HG03378 (cell line): ENCODE results near the gene IL17D.
"Not testable (repeated sequence)": the region's sequence is repeated elsewhere in the genome, so short reads cannot be mapped to it uniquely, and the experiment has no call there.

Experiments used
- ATAC-seq: cut with Tn5 transposase; IDR thresholded peaks from one replicate; pipeline ENCODE4 v1.9.1; 2021; ENCODE audit warnings: mild to moderate bottlenecking, moderate library complexity; ENCODE audit not compliant: unreplicated experiment

Gene IL17D

DNA sequence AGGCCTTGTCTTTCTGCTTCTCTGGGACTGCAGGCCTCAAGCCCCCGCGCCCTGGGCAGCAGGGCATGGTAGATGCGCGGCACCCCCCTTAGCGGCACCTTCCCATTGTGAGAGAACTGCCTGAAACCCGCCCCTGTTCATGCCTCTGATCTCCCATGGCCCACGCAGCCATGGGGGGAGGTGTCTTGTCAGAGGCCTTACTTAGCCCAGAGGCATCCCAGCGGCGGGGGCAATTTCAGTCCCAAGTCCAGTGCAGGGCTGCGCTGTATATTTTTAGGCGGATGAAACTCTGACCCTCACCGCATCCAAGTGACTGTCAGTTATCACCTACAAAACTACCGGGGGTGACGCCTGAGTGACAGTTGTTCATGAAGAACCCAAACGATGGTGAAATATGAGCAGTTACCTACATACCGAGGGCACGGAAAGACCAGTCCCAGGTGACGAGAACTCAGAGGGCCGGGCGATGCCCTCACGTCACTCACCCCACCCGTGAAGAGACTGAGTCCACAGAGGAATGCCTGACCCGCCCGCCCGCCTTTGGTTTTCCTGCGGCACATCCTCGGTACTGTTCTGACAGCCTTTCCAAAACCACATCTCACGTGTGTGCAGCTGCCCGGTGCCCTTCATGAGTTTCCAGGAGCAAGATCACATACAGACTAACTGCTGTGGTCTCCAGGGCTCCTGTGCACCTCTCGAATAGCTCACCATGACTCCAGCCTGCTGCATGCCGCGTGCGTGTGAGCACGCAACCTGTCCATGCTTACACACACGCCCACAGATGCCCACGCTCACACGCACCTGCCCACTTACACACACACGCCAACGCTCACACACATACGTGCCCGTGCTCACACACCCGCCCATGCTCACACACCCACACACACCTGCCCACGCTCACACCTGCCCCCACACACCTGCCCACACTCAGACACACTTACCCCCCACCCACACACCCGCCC lies 14.4 kb downstream of the IL17D start:
- no peak for ATAC-seq

DNA sequence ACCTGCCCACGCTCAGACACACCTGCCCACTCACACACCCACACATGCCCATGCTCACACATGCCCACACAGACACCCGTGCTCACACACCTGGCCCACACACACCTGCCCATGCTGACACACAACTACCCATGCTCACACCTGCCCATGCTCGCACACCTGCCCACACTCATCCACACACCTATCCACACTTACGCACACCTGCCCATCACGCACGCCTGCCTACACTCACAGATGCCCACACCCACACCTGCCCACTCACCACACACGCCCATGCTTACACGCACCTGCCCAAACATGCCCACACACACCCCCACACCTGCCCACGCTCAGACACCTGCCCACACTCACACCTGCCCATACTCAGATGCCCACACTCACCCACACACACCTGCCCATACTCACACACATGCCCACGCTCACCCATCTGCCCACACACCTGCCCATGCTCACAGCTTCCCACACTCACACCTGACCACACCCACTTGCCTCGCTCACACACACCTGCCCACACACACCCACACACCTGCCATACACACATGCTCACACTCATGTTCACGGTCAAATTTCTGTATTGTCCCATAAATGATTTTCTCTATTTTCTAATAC lies 15.6 kb downstream of the IL17D start:
- ATAC-seq, result no peak

DNA sequence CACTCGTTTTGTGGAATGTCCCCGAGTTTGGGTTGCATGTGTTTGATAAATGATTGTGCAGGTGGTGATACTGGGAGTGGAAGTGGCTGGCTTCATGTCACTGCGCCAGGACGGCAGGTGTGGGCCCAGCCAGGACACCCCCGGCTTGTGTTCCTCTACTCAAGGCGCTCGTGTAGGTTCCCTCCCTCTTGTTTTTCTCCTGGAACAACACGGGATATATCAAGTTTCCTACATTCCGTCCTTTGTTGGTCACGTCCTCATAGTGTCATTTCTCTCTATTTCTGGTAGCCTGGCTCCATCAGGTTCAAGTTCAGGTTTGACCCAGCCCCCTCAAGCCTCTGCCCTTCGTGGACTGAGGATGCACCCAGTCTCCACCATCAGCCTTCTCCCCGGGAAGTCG lies 16.3 kb downstream of the IL17D start:
- ATAC-seq, result no peak

DNA sequence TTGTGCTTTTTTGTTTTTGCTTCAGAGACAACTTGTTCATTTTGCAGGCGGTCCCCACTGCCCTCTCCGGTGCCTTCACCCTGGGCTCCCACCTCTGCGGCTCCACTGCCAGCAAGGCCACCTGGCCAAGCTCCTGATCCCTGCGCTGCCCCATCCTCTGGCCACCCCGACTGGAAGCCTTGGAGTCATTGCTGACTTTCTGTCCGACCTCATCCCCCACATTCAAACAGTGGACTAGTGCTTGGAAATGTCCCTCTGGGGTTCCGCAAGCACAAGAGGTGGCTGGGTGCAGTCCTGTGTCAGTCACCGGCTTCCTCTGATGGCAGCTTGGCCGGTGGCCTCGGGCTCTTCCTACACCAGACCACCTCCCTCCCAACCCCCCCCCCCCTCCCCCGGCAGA lies 17.0 kb downstream of the IL17D start:
- ATAC-seq, result no peak

DNA sequence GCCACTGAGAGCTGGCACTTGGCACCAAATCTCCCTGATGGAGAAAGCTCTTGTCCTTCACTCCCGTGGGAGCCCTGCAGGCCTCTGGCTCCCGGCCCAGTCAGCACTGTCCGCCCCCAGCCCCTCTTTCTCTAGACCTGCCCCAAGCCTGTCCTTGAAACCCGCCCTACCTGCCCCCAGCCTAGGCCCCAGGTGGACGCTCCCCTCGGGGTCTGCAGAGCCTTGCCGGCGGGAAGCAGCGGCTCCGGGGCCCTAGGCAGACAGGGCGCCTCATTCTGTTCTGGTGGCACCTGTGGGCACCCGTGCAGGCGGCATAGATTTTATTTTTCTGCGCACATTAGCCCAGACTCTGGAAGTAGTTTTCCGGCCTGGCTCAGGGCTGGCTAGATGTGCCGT lies 17.6 kb downstream of the IL17D start:
- no peak for ATAC-seq

DNA sequence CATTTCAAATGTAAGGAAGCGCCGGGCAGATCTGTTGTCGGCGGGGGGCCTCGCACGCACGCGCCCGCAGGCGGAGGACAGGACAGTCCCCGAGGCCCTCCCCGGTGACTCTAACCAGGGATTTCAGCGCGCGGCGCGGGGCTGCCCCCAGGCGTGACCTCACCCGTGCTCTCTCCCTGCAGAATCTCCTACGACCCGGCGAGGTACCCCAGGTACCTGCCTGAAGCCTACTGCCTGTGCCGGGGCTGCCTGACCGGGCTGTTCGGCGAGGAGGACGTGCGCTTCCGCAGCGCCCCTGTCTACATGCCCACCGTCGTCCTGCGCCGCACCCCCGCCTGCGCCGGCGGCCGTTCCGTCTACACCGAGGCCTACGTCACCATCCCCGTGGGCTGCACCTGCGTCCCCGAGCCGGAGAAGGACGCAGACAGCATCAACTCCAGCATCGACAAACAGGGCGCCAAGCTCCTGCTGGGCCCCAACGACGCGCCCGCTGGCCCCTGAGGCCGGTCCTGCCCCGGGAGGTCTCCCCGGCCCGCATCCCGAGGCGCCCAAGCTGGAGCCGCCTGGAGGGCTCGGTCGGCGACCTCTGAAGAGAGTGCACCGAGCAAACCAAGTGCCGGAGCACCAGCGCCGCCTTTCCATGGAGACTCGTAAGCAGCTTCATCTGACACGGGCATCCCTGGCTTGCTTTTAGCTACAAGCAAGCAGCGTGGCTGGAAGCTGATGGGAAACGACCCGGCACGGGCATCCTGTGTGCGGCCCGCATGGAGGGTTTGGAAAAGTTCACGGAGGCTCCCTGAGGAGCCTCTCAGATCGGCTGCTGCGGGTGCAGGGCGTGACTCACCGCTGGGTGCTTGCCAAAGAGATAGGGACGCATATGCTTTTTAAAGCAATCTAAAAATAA lies 18.2 kb downstream of the IL17D start:
- no peak for ATAC-seq

DNA sequence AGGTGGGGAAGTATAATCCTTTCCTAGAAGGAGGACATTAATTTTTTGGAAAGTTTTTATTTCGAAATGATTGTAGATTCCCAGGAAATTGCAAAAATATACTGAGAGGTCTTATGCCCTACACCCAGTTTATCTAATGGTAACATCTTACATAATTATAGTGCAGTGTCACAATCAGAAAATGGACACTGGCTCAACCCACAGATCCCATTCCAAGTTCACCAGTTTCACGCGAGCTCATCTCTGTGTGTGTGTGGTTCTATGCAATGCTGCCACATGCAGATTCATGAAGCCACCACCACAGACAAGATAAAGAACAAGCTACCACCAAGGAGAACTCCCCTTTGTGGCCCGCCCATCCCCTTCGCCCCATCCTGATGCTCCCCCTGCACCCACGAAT lies 24.4 kb downstream of the IL17D start:
- no peak for ATAC-seq

DNA sequence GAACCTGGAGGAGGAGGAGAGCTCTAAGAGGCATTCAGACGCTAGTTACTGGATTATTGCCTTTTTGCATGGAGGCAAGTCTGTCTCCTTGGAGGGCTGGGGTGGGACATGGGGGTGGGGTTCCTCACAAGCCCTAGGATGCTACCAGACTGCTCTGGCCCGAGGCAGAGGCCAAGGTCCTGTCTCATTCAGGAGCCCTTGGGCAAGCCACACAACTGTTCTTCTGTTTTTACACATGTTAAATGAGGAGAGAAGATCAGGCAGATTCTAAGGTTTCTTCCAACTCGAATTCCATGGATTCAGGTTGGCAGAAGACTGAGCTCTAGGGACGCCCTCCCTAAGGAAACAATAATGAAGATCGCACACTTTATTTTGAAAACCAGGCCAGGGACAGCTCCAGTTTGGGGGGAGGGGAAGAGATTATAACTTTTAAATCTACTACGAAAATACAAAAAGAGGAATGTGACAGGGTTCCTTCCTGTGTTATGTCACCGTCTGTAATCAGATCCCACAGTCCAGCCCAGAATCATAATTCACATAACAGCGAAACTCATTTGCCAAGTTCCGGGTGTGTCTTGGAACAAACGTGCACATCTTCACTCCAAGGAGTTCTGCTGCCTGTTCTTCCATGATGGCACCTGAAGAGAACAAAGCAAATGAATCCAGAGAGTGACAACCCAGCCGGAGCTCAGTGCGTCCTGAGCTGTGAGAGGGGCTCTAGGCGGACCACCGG lies 25.2 kb downstream of the IL17D start:
- no peak for ATAC-seq

DNA sequence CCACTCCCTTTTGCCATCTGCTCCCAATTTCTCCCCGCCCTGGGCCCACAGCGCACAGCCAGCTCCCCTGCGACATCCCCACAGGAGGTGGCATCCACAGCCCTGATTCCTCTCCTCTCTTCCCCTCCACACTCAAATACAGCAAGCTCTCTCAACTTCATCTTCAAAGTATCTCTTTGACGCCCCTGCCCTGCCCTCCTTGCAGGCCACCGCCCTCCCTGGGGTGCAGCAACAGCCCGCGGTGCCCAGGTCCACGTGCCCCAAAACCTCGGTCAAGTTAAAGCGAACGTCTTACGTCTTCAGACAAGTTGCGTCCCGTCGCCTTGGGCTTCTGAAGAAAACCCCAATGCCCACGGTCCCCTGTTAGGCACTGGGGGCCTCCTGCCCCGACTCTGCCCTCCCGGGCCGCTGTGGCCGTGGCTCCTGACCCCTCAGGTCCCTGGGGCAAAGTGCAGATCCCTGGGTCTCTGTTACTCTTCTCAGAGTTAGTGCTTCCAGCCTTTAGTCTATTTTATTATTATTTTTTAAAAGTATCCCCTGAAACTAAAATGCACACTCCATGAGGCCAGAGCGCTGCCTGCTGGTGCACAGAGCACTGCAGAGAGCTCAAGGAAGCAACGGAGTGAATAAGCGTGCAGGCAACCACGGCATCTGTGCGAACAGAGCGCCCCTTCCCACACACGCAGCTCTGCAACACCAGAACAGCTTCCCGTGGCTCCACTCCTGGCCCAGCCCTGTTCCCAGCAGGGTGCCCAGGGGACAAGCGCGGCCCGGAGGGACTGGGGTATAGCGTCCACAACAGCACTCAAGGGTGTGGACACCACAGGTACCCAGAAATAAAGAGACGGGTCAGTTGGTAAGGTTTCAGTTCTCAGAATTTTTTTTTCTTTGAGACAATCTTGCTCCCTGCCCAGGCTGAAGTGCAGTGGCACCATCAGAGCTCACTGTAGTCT lies 26.4 kb downstream of the IL17D start:
- ATAC-seq, result no peak

DNA sequence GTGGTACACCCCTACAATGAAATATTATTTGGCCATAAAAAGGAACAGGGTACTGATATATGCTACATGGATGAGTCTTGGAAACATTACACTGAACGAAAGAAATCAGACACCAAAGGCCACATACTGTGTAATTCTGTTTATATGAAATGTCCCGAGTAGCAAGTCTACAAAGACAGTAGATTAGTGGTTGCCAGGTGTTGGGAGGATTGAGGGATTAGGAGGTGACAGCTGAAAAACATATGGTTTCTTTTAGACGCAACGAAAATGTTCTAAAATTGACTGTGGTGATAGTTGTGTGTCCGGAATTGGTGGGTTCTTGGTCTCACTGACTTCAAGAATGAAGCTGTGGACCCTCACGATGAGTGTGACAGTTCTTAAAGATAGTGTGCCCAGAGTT lies 35.1 kb downstream of the IL17D start:
- ATAC-seq, result no peak

DNA sequence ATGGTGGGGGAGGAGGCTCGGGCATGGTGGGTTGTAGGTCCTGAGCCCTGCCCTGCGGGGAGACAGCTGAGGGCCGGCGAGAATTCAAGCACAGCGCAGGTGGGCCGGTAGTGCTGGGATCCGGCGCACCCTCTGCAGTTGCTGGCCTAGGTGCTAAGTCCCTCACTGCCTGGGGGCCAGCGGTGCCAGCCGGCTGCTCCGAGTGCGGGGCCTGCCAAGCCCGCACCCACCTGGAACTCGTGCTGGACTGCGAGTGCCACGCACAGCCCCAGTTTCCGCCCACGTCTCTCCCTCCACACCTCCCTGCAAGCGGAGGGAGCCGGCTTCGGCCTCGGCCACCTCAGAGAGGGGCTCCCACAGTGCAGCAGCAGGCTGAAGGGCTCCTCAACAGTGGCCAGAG lies 36.5 kb downstream of the IL17D start:
- ATAC-seq, result no peak

- ATAC-seq, result not testable (repeated sequence)
These were observed 40.4 kb downstream of the IL17D start for GRCh38 chr13:20743830-20744404.

- ATAC-seq, result no peak
These were observed 45.9 kb downstream of the IL17D start for GRCh38 chr13:20749377-20749776.

- ATAC-seq, result no peak
These were observed 50.5 kb downstream of the IL17D start for GRCh38 chr13:20754009-20754408.

GRCh38 chr13:20760872-20761271 lies 57.4 kb downstream of the IL17D start:
- no peak for ATAC-seq

- no peak for ATAC-seq
These were observed 63.9 kb downstream of the IL17D start for GRCh38 chr13:20767309-20767943.

DNA sequence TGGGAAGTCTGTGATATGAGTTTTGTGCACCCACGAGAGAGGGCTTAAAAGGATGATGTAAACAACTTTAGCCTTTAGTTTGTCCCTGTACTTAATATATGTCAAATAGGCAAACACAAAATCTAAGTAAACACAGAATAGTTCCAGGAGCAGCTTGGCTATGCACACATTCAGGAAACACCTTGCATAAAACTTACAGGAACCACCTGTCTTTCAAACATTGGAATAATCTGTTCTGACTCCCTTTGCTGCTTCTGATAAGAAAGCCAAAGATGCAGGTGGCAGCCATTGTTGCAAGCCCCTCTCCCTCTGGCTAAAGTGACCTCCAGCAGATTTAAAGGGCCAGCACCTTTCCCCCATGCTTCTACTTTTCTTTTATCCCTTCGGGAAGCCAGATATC lies 65.6 kb downstream of the IL17D start:
- ATAC-seq, result no peak

GRCh38 chr13:20769834-20770233 lies 66.3 kb downstream of the IL17D start:
- no peak for ATAC-seq
